Thyroid gland (tissue), 4 donors: ENCODE results near the gene SETBP1. TPM values are rescaled to one million over a fixed set of nuclear protein-coding genes. Genes with fewer than 3 reads are reported as not detected.

Experiments
- DNase-seq, 2 donors: peaks; one replicate each; pipeline ENCODE4 v3.0.0-alpha.2; 2019
- H3K27ac ChIP-seq, 3 donors: fragments of 200-600 bp; sonication (generic); 1 replicate in 2 of 3; 2 replicates in 1 of 3; pipeline ENCODE4 v1.5.1; 2016 to 2019; ENCODE audit warnings: mild to moderate bottlenecking in 1 of 3, moderate library complexity in 1 of 3
- H3K27me3 ChIP-seq: fragments of 200-600 bp; sonication (generic); one replicate; pipeline ENCODE4 v1.5.1; 2019
- H3K36me3 ChIP-seq, 2 donors: fragments of 200-600 bp; sonication (generic); one replicate each; pipeline ENCODE4 v1.5.1; 2016 to 2019
- H3K4me1 ChIP-seq, 2 donors: fragments of 200-600 bp; sonication (generic); one replicate each; pipeline ENCODE4 v1.5.1; 2017 to 2019
- H3K4me3 ChIP-seq, 3 donors: fragments of 200-600 bp; sonication (generic); replicated peaks in 1 of 3; 1 replicate in 2 of 3; 2 replicates in 1 of 3; pipeline ENCODE4 v1.5.1; 2016; ENCODE audit warnings: mild to moderate bottlenecking in 1 of 3
- H3K9me3 ChIP-seq: fragments of 200-600 bp; sonication (generic); one replicate; pipeline ENCODE4 v1.5.1; 2017
- POLR2A ChIP-seq, 2 donors: fragments of 450-650 bp; IDR thresholded peaks; one replicate each; pipeline ENCODE4 v1.6.1; 2017; ENCODE audit warnings: antibody characterized with exemption in 2 of 2, mild to moderate bottlenecking in 2 of 2, moderate library complexity in 1 of 2
- WGBS, 2 donors: methylation state at CpG; one replicate each; pipeline ENCODE4 v1.1.5; 2017; 5-methylcytosine and 5-hydroxymethylcytosine counted together
- intact Hi-C: fragments of 100-400 bp; cut with DNase I; formaldehyde crosslinking; loops from one replicate; pipeline ENCODE4 v1.15.1; 2023
- total RNA-seq, 4 donors: library from RNA; depleted of rRNA; stranded (reverse); fragments of >200 nt; gene quantifications; one replicate each; pipeline ENCODE4 v1.2.3, GENCODE V29; 2016
- TF ChIP-seq, protein P1 (sequence below), 6 experiments: fragments of 200-600 bp in 3 of 6; fragments of 450-650 bp in 3 of 6; sonication (generic) in 3 of 6; IDR thresholded peaks; one replicate each; pipeline ENCODE4 v1.5.1; 2016 to 2019; ENCODE audit warnings: antibody characterized with exemption in 6 of 6, mild to moderate bottlenecking in 2 of 6, inconsistent platforms in 1 of 6, moderate library complexity in 1 of 6

Gene SETBP1
- total RNA-seq, 4 donors from 2014 or later = 32.1 to 72.0 (median 42.0) TPM

DNA sequence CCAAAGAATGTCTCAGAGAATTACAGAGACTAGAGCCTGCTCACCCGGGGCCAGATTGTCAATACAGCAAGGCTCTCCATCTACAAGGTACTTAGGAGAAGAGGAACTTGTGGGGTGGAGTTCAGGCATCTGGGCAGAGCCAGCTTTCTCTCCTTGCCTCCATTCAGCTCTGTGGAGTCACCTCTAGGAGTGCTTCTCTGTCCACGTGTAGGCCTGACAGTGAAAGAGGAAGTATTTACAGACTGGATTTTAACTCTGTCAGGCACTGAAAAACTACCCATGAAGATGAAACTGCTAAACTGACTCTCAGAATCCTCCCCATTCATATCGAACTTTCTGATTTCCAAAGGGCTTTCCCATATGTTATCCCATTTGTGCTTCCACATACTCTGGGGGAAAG, 315.6 kb downstream of the SETBP1 start:
- 73 to 76% methylated on average over 3 of the region's 3 CpGs for WGBS, 2 donors
- Histone ChIP-seq H3K4me3 (no peak overlapping the region), H3K36me3 (no peaks in the 10 kb centered on the region), H3K9me3 (no peaks in the 10 kb centered on the region), H3K27ac (no peak overlapping the region), H3K27me3 (no peaks in the 10 kb centered on the region), H3K4me1 (no peaks in the 10 kb centered on the region)
- intact Hi-C loops = no loop called here
- TF ChIP-seq, protein P1, sequence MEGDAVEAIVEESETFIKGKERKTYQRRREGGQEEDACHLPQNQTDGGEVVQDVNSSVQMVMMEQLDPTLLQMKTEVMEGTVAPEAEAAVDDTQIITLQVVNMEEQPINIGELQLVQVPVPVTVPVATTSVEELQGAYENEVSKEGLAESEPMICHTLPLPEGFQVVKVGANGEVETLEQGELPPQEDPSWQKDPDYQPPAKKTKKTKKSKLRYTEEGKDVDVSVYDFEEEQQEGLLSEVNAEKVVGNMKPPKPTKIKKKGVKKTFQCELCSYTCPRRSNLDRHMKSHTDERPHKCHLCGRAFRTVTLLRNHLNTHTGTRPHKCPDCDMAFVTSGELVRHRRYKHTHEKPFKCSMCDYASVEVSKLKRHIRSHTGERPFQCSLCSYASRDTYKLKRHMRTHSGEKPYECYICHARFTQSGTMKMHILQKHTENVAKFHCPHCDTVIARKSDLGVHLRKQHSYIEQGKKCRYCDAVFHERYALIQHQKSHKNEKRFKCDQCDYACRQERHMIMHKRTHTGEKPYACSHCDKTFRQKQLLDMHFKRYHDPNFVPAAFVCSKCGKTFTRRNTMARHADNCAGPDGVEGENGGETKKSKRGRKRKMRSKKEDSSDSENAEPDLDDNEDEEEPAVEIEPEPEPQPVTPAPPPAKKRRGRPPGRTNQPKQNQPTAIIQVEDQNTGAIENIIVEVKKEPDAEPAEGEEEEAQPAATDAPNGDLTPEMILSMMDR (IDR thresholded peaks at IDR 0.05) = no peak
- TF ChIP-seq POLR2A (IDR thresholded peaks at IDR 0.05) = no peak
- DNase-seq = no peak

DNA sequence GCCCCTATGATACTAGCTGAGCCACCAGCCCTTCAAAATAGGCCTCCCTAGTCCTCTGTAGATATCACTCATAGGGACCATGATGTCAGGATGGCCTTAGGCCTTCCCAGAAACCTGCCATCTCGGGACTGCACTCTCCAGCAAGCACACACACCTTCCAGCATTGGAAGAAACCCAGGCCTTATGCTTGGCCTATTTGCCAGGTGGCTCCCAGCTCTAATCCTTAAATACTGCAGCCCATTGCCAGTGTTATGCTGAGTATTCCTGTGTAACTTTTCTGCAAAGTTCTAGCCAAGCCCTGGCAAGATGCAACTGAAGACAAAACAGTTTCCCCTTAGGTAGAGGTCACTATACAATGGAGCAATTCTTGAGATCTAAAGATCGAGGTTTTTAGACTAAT, 316.5 kb downstream of the SETBP1 start:
- no peak overlapping the region for H3K27ac ChIP-seq
- TF ChIP-seq, protein P1 (IDR thresholded peaks at IDR 0.05) = no peak
- no peak for TF ChIP-seq POLR2A (IDR thresholded peaks at IDR 0.05)
- WGBS, 2 donors = 92 to 94% methylated on average over 1 to 2 of the region's 2 CpGs
- intact Hi-C loops = no loop called here
- no peaks in the 10 kb centered on the region for H3K36me3 ChIP-seq
- H3K27me3 ChIP-seq = no peaks in the 10 kb centered on the region
- no peaks in the 10 kb centered on the region for H3K4me1 ChIP-seq
- no peak overlapping the region for H3K4me3 ChIP-seq
- no peak for DNase-seq
- no peaks in the 10 kb centered on the region for H3K9me3 ChIP-seq

DNA sequence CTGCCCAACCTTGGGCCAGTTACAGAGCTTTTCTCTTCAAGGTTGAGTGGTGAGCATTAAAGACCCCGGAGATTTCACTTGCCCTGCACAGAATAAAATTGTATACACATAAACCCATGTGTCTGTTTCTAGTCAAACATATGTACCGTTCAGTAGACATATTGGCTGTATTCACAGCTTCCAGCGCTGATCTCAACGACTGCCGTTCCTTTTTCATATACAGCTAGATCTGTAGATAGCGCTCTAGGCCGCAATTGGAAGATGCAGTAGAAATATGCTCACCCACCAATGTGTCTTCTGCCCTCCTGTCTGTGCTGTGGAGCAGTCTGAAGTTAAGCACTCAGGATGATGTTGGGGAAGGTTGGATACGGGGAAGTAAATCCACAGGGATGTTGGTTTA, 317.7 kb downstream of the SETBP1 start:
- WGBS, 2 donors = 94 to 98% methylated on average over 8 of the region's 8 CpGs

DNA sequence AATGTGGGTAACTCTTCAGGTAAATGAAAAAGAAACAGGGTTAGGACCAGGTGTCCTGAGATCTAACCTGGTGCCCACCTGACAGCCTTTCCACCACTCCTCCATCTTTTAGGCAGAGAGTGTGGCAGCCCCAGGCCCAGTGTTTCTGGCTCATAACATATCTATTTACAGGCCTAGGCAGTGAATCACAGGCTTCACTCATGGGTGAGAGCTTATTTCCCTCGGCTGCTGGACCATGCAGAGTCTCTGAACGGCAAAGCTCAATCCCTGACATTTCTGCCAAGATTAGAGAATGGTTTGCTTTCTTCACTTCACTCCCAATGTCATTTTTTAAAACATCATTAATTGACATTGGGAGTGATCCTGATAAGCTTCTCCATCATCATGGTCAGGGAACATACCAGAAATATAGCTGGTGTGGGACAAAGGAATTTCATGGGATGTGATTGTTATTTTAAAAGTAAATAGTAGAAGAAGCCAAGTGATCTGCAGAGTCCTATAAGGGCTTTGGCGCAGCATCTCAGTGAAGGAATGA, 323.9 kb downstream of the SETBP1 start:
- DNase-seq = no peak

More for the DNA sequence above, 317.7 kb downstream of the SETBP1 start:
- intact Hi-C loops = no loop called here
- no peaks in the 10 kb centered on the region for H3K4me1 ChIP-seq
- H3K27ac ChIP-seq = no peak overlapping the region
- no peaks in the 10 kb centered on the region for H3K27me3 ChIP-seq
- no peak overlapping the region for H3K4me3 ChIP-seq
- H3K36me3 ChIP-seq = no peaks in the 10 kb centered on the region
- H3K9me3 ChIP-seq = no peaks in the 10 kb centered on the region
- no peak for TF ChIP-seq POLR2A (IDR thresholded peaks at IDR 0.05)
- TF ChIP-seq, protein P1 (IDR thresholded peaks at IDR 0.05) = no peak
- DNase-seq = no peak

DNA sequence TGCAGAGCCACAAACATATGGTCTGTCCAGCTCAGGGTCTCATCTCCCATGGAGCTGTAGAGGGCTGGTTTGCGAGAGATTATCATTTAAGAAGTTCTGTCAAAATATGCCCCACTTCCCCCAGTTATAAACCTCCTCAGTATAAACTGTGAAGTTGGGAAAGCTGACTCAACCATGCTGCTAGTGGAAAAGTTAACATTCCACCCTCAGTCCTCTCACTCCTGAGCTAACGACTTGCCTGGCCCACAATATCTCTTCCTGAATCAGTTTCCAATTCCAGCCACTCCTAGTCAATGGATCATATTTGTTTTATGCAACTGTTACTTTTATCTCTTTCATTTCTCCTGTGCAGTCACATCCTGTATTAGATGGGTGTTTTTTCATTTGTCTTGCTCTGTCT, 326.2 kb downstream of the SETBP1 start:
- DNase-seq = no peak
- Histone ChIP-seq H3K4me1 (no peaks in the 10 kb centered on the region), H3K27me3 (no peaks in the 10 kb centered on the region), H3K4me3 (no peak overlapping the region), H3K36me3 (no peaks in the 10 kb centered on the region), H3K27ac (no peak overlapping the region), H3K9me3 (no peaks in the 10 kb centered on the region)
- TF ChIP-seq, protein P1 (IDR thresholded peaks at IDR 0.05) = no peak
- TF ChIP-seq POLR2A (IDR thresholded peaks at IDR 0.05) = no peak
- intact Hi-C loops = no loop called here
- 91 to 93% methylated on average over 2 of the region's 2 CpGs for WGBS, 2 donors

More for the DNA sequence above, 323.9 kb downstream of the SETBP1 start:
- H3K4me3 ChIP-seq = no peak overlapping the region
- 73 to 74% methylated on average over 3 of the region's 3 CpGs for WGBS, 2 donors
- H3K36me3 ChIP-seq = no peaks in the 10 kb centered on the region
- no peak for TF ChIP-seq POLR2A (IDR thresholded peaks at IDR 0.05)
- TF ChIP-seq, protein P1 (IDR thresholded peaks at IDR 0.05) = no peak
- no peak overlapping the region for H3K27ac ChIP-seq
- no peaks in the 10 kb centered on the region for H3K9me3 ChIP-seq
- no peaks in the 10 kb centered on the region for H3K27me3 ChIP-seq
- intact Hi-C loops = no loop called here
- no peaks in the 10 kb centered on the region for H3K4me1 ChIP-seq
